Astrocyte (in vitro differentiated cells and primary cell): ENCODE measurements around the gene SPG11. TPM values are rescaled to one million over a fixed set of nuclear protein-coding genes. Genes with fewer than 3 reads are reported as not detected.
A peak's percentile ranks its signal among the peaks of the same experiment; 100 is the strongest.
"Not testable (repeated sequence)": the region's sequence is repeated elsewhere in the genome, so short reads cannot be mapped to it uniquely, and the experiment has no call there.

Experiments
- DNase-seq: peaks from one replicate; pipeline ENCODE4 v3.0.0-alpha.2; 2010; ENCODE audit warnings: low read depth
- FAIRE-seq: peaks from 2 replicates; lab custom pipeline; 2011; peaks lifted over from hg19 to GRCh38; lab: Jason Lieb, UNC
- H2AFZ ChIP-seq: 2 replicates; pipeline ENCODE4 v1.6.0; 2012; ENCODE audit warnings: low read depth, low read length, inconsistent platforms
- H3K27ac ChIP-seq: 2 replicates; pipeline ENCODE4 v1.5.1; 2011; ENCODE audit warnings: low read depth, low read length, inconsistent platforms
- H3K27me3 ChIP-seq: 2 replicates; pipeline ENCODE4 v1.6.0; 2011; ENCODE audit warnings: low read length, inconsistent platforms; ENCODE audit not compliant: insufficient read depth
- H3K36me3 ChIP-seq: 2 replicates; pipeline ENCODE4 v1.5.1; 2011; ENCODE audit warnings: low read length, inconsistent platforms; ENCODE audit not compliant: insufficient read depth
- H3K4me1 ChIP-seq: 2 replicates; pipeline ENCODE4 v1.5.1; 2011; ENCODE audit warnings: low read length, inconsistent platforms; ENCODE audit not compliant: insufficient read depth
- H3K4me2 ChIP-seq: 2 replicates; pipeline ENCODE4 v1.6.0; 2012; ENCODE audit warnings: low read length, inconsistent platforms
- H3K4me3 ChIP-seq: 2 replicates; pipeline ENCODE4 v1.5.1; 2011; ENCODE audit warnings: low read depth, mild to moderate bottlenecking, low read length, inconsistent platforms; ENCODE audit not compliant: insufficient read depth
- H3K79me2 ChIP-seq: 2 replicates; pipeline ENCODE4 v1.6.0; 2012; ENCODE audit warnings: mild to moderate bottlenecking, low read length, inconsistent platforms; ENCODE audit not compliant: insufficient read depth
- H3K9ac ChIP-seq: 2 replicates; pipeline ENCODE4 v1.6.0; 2012; ENCODE audit warnings: mild to moderate bottlenecking, low read length, inconsistent platforms
- H3K9me3 ChIP-seq: 2 replicates; pipeline ENCODE4 v1.5.1; 2012; ENCODE audit warnings: low read depth, mild to moderate bottlenecking, low read length, inconsistent platforms; ENCODE audit not compliant: insufficient read depth
- H4K20me1 ChIP-seq: 2 replicates; pipeline ENCODE4 v1.6.0; 2012; ENCODE audit warnings: low read length, inconsistent platforms; ENCODE audit not compliant: insufficient read depth
- H3K27ac Mint-ChIP-seq: one replicate; pipeline ENCODE4 v1.8.0; 2021; ENCODE audit warnings: mild to moderate bottlenecking, mixed read lengths; ENCODE audit not compliant: unreplicated experiment
- H3K27me3 Mint-ChIP-seq: one replicate; pipeline ENCODE4 v1.8.0; 2021; ENCODE audit warnings: low read depth, mixed read lengths; ENCODE audit not compliant: unreplicated experiment
- H3K36me3 Mint-ChIP-seq: one replicate; pipeline ENCODE4 v1.8.0; 2021; ENCODE audit warnings: low read depth, mixed read lengths; ENCODE audit not compliant: unreplicated experiment
- H3K4me1 Mint-ChIP-seq: one replicate; pipeline ENCODE4 v1.8.0; 2021; ENCODE audit warnings: low read depth, mixed read lengths; ENCODE audit not compliant: unreplicated experiment
- H3K4me3 Mint-ChIP-seq: one replicate; pipeline ENCODE4 v1.8.0; 2021; ENCODE audit warnings: mild to moderate bottlenecking, moderate library complexity, mixed read lengths; ENCODE audit not compliant: unreplicated experiment
- H3K9me3 Mint-ChIP-seq: one replicate; pipeline ENCODE4 v1.8.0; 2021; ENCODE audit warnings: mild to moderate bottlenecking, mixed read lengths; ENCODE audit not compliant: unreplicated experiment
- CTCF ChIP-seq: IDR thresholded peaks from 2 replicates; pipeline ENCODE4 v1.5.1; 2011; ENCODE audit warnings: low read depth, mild to moderate bottlenecking, inconsistent platforms, low read length, moderate library complexity; ENCODE audit not compliant: insufficient read depth
- EZH2 ChIP-seq: IDR thresholded peaks from 2 replicates; pipeline ENCODE4 v1.6.1; 2012; ENCODE audit warnings: mild to moderate bottlenecking, low read length, inconsistent platforms; ENCODE audit not compliant: insufficient read depth
- total RNA-seq: library from RNA; stranded (reverse); gene quantifications from 2 replicates; pipeline ENCODE4 v1.2.1, GENCODE V29; 2021

SPG11 gene
- total RNA-seq, 1 donor from 2014 or later = 34.4 TPM

GRCh38 chr15:44545913-44546802, 117.3 kb downstream of the SPG11 start:
- Histone ChIP-seq H3K36me3 (peaks cover 13% of the 10 kb centered on the region), H3K4me1 (peaks cover 20% of the 10 kb centered on the region), H3K9me3 (no peaks in the 10 kb centered on the region), H4K20me1 (peaks cover 89% of the 10 kb centered on the region), H2AFZ (no peak overlapping the region), H3K9ac (no peak overlapping the region), H3K4me3 (no peak overlapping the region), H3K27me3 (no peaks in the 10 kb centered on the region), H3K79me2 (peaks cover 100% of the 10 kb centered on the region), H3K27ac (no peak overlapping the region), H3K4me2 (peak overlapping the region; percentile 21)
- peak; percentile 26 for DNase-seq
- Mint-ChIP-seq H3K4me1 (peaks cover 25% of the 10 kb centered on the region), H3K4me3 (no peak overlapping the region), H3K27ac (no peak overlapping the region), H3K9me3 (no peaks in the 10 kb centered on the region), H3K36me3 (peaks cover 11% of the 10 kb centered on the region), H3K27me3 (no peaks in the 10 kb centered on the region)
- TF ChIP-seq CTCF (peak; percentile 41), EZH2 (no peak)
- FAIRE-seq = no peak

- H3K36me3 Mint-ChIP-seq = peaks cover 19% of the 10 kb centered on the region
- not testable (repeated sequence) for H3K27me3 Mint-ChIP-seq, H3K27ac Mint-ChIP-seq, FAIRE-seq, H3K4me3 ChIP-seq, H3K4me2 ChIP-seq, H3K27ac ChIP-seq, DNase-seq, H3K9me3 Mint-ChIP-seq, H3K4me3 Mint-ChIP-seq, H2AFZ ChIP-seq, H3K9ac ChIP-seq, H3K27me3 ChIP-seq, H3K9me3 ChIP-seq
- H3K79me2 ChIP-seq = peaks cover 98% of the 10 kb centered on the region
- peaks cover 32% of the 10 kb centered on the region for H3K4me1 Mint-ChIP-seq
- peaks cover 87% of the 10 kb centered on the region for H4K20me1 ChIP-seq
- H3K36me3 ChIP-seq = peaks cover 21% of the 10 kb centered on the region
- peaks cover 23% of the 10 kb centered on the region for H3K4me1 ChIP-seq
These were observed 118.7 kb downstream of the SPG11 start for GRCh38 chr15:44544745-44545144.

- peaks cover 19% of the 10 kb centered on the region for H3K36me3 Mint-ChIP-seq
- no peak overlapping the region for H3K27ac ChIP-seq
- no peak overlapping the region for H2AFZ ChIP-seq
- FAIRE-seq = no peak
- H3K9me3 ChIP-seq = no peaks in the 10 kb centered on the region
- peaks cover 14% of the 10 kb centered on the region for H3K36me3 ChIP-seq
- no peak overlapping the region for H3K9ac ChIP-seq
- H3K27me3 ChIP-seq = no peaks in the 10 kb centered on the region
- no peak overlapping the region for H3K27ac Mint-ChIP-seq
- peak overlapping the region; percentile 71 for H3K4me2 ChIP-seq
- no peak overlapping the region for H3K4me3 Mint-ChIP-seq
- H3K9me3 Mint-ChIP-seq = no peaks in the 10 kb centered on the region
- no peak overlapping the region for H3K4me3 ChIP-seq
- H3K4me1 ChIP-seq = peaks cover 31% of the 10 kb centered on the region
- H3K4me1 Mint-ChIP-seq = peaks cover 35% of the 10 kb centered on the region
- no peaks in the 10 kb centered on the region for H3K27me3 Mint-ChIP-seq
- H3K79me2 ChIP-seq = peaks cover 98% of the 10 kb centered on the region
- TF ChIP-seq EZH2 = no peak
- TF ChIP-seq CTCF = no peak
- DNase-seq = no peak
- peaks cover 79% of the 10 kb centered on the region for H4K20me1 ChIP-seq
These were observed 120.9 kb downstream of the SPG11 start for GRCh38 chr15:44542596-44542995.
